ENCODE measurements around the gene AP2A1.

AP2A1 gene

DNA sequence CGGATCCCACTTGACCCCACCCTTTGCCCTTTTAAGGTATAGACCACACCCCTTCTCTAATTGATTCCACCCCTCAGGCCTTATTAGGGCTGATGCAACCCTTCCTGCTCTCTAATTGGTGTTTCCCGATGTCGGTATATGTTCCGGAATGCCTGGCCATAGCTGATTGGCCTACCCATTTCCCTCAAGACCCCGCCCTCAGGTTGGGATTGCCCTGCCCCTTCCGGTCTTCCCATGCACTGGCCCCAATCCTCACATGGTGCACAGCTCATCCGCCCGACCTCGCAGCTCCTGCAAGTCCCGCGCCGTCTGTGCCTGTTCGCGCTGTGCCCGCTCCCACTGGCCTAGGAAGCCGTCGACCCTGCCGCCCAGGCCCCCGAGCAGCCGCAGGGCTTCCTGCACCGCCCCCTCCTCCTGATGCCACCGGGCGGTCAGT lies 21.8 kb upstream of the AP2A1 start:
- Histone ChIP-seq H3K27me3 (no peaks in the 10 kb centered on the region), H3K4me1 (no peaks in the 10 kb centered on the region), H3K4me3 (no peak overlapping the region), H3K4me2 (no peak overlapping the region), H3K36me3 (no peaks in the 10 kb centered on the region), H3K9me3 (peaks cover 23% of the 10 kb centered on the region), H3K9ac (no peak overlapping the region), H3K27ac (no peak overlapping the region), H4K20me1 (no peaks in the 10 kb centered on the region)
- TF ChIP-seq Cebpa-rat (IDR thresholded peaks at IDR 0.05) = no peak

DNA sequence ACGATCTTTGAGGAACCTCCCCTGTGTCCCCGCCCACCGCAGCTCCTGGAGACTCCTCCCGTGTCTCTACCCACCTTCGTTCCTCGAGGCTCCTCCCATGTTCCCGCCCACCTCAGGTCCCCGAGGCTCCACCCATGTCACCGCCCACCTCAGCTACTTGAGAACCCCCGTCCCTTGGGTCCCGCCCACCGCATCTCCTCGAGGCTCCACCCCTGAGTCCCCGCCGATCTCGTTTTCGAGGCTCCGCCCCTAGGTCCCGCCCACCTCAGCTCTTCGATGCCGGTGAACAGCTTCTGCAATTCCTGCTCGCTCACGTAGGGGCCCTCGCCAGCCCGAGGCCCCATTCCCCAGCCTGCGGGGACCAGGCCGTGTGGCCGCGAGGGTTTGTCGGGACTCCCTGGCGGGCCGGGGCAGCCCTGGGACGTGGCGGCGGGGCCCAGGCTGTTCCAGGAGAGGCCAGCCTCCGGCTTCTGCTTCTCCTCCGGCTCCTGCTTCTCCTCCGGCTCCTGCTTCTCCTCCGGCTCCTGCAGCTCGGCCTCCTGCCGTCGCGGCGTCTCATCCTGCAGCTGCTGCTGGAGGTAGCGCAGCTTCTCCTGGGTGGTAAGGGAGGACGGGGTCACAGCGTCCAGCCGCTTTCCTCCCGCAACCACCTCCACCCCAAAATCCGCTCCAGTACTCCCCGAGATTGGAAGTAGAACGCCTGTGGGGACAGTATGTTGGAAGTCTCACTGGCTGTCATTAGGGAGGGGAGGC lies 20.4 kb upstream of the AP2A1 start:
- no peaks in the 10 kb centered on the region for H3K27me3 ChIP-seq
- H3K9ac ChIP-seq = no peak overlapping the region
- no peaks in the 10 kb centered on the region for H3K4me1 ChIP-seq
- H3K4me3 ChIP-seq = no peak overlapping the region
- no peak overlapping the region for H3K27ac ChIP-seq
- H3K9me3 ChIP-seq = peaks cover 23% of the 10 kb centered on the region
- H4K20me1 ChIP-seq = no peaks in the 10 kb centered on the region
- H3K4me2 ChIP-seq = no peak overlapping the region
- no peaks in the 10 kb centered on the region for H3K36me3 ChIP-seq
- no peak for TF ChIP-seq Cebpa-rat (IDR thresholded peaks at IDR 0.05)

DNA sequence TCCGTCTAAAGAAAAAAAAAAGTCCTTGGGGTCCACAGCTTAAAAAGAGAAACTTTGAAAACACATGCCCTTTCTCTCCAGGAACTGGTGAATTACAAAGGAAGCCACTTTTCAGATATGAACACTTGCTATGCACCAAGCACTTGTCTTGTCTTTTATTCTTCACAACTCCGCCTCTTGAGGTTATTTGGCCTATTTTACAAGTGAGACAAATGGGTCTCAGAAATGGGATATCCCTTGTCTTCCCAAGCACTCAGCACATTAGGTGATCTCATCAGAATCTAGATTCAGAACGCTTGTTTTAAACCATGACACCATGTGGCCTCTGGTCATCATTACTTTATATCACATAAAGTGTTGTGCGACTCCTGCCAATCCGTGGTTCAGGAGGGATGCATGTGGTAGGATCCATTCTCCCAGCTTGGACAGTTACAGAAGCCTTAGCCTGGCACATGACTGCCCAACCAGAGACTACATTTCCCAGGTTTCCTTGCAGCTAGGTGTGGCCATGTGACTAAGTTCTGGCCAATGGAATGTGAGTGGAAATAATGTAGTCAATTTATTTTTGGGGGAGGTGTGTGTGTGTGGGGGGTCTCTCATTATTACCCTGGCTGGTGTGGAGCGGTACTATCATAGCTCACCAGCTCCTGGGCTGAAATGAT lies 17.6 kb upstream of the AP2A1 start:
- H3K27me3 ChIP-seq = no peaks in the 10 kb centered on the region
- no peak overlapping the region for H3K27ac ChIP-seq
- no peak overlapping the region for H3K4me2 ChIP-seq
- H3K9me3 ChIP-seq = peaks cover 32% of the 10 kb centered on the region
- H3K4me1 ChIP-seq = no peaks in the 10 kb centered on the region
- no peaks in the 10 kb centered on the region for H4K20me1 ChIP-seq
- H3K9ac ChIP-seq = no peak overlapping the region
- no peak for TF ChIP-seq Cebpa-rat (IDR thresholded peaks at IDR 0.05)
- H3K36me3 ChIP-seq = no peaks in the 10 kb centered on the region
- H3K4me3 ChIP-seq = no peak overlapping the region

DNA sequence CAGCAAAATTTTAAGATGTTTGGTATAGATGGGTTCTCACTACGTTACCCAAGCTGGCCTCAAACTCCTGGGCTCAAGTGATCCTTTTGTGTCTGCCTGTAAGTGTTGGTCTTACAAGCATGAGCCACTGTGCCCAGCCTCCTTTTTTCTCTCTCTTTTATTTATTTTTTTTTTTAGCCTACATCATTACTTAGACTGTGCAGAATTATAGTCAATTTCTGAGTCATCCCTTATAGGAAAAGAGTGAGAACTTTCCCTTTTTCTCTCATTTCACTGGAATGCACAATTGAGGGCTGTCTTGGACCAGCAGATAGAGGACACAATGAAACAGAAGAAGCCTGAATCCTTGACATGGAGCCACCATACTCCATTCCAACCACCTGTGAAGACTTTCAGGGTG lies 17.0 kb upstream of the AP2A1 start:
- no peak overlapping the region for H3K27ac ChIP-seq
- no peak overlapping the region for H3K4me2 ChIP-seq
- H4K20me1 ChIP-seq = no peaks in the 10 kb centered on the region
- no peaks in the 10 kb centered on the region for H3K4me1 ChIP-seq
- H3K27me3 ChIP-seq = no peaks in the 10 kb centered on the region
- H3K9ac ChIP-seq = no peak overlapping the region
- peaks cover 32% of the 10 kb centered on the region for H3K9me3 ChIP-seq
- no peaks in the 10 kb centered on the region for H3K36me3 ChIP-seq
- no peak for TF ChIP-seq Cebpa-rat (IDR thresholded peaks at IDR 0.05)
- no peak overlapping the region for H3K4me3 ChIP-seq

DNA sequence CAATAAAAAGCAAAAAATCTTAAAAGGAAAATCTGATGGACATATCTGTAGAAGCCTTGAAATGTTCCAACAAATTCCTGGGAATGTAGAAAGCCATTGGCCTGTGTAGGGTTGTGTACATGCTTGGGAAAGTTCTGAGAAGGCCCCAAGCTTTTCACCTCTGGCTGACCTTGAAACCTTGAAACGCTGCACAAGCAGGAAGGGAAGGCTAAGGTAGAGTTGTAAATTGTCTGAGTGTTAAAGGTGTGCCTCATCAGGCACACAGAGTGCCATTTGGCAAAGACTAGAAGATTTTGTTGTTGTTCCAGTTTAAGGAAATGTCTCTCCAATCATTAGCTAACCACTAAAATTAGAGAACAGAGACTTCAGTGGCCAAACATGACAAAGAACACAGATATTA lies 14.1 kb upstream of the AP2A1 start:
- Histone ChIP-seq H3K9me3 (peaks cover 26% of the 10 kb centered on the region), H3K4me1 (no peaks in the 10 kb centered on the region), H4K20me1 (no peaks in the 10 kb centered on the region), H3K9ac (no peak overlapping the region), H3K4me2 (no peak overlapping the region), H3K4me3 (no peak overlapping the region), H3K27me3 (no peaks in the 10 kb centered on the region), H3K36me3 (no peaks in the 10 kb centered on the region), H3K27ac (no peak overlapping the region)
- TF ChIP-seq Cebpa-rat (IDR thresholded peaks at IDR 0.05) = no peak

DNA sequence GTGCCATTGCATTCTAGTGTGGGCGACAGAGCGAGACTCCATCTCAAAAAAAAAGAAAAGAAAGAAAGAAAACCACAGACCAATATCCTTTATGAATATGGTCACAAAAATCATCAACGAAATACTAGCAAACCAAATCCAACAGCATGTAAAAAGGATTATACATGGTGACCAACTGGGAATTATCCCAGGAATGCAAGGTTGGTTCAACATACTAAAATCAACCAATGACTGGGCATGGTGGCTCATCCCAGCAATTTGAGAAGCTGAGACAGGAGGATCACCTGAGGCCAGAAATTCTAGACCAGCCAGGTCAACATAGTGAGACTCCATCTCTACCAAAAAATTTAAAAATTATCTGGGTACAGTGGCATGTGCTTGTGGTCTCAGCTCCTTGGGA lies 10.8 kb upstream of the AP2A1 start:
- no peak overlapping the region for H3K4me3 ChIP-seq
- H3K4me2 ChIP-seq = no peak overlapping the region
- no peaks in the 10 kb centered on the region for H3K4me1 ChIP-seq
- no peaks in the 10 kb centered on the region for H4K20me1 ChIP-seq
- TF ChIP-seq Cebpa-rat (IDR thresholded peaks at IDR 0.05) = no peak
- H3K27me3 ChIP-seq = no peaks in the 10 kb centered on the region
- no peak overlapping the region for H3K9ac ChIP-seq
- H3K27ac ChIP-seq = no peak overlapping the region
- H3K36me3 ChIP-seq = no peaks in the 10 kb centered on the region
- peaks cover 26% of the 10 kb centered on the region for H3K9me3 ChIP-seq

DNA sequence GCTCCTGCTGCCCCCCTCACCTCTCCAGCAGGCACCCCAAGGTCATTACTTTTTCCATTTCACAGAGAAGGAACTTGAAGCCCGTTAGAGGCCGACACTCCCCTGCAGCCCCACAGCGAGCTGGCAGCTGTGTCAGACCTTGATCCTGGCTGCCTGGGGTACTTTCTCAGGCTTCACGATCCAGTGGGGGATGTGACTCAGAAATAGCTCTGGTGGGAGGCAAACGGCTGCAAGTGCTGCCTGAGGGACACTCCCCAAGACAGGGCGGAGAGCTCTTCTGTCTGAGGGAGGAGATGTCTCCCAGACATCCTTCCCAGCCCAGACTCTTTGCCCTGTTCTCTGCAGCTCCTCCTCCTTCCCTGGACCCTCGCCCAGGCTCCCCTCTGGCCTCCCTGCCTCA lies 8.5 kb upstream of the AP2A1 start:
- no peak overlapping the region for H3K9ac ChIP-seq

DNA sequence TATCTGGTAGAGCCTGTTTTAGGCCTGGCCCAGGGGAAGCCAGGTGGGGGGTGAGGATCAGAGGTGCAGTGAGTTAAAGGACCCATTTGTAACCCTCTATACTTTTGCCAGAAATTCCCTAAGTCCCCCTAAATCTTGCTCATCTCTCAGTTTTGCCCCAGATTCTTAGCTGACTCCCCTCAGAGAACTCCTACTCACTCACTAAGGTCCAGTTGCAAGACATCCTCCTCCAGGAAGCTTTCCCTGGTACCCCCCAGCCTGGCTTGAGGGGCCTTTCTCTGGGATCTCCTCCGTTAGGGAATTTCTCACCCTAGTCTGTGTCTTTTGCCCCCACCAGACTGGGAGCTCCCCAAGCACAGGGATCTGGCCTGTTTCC lies 5.6 kb upstream of the AP2A1 start:
- peaks cover 9% of the 10 kb centered on the region for H3K4me1 ChIP-seq
- no peak overlapping the region for H3K4me3 ChIP-seq
- H4K20me1 ChIP-seq = no peaks in the 10 kb centered on the region
- H3K9ac ChIP-seq = no peak overlapping the region
- H3K27ac ChIP-seq = no peak overlapping the region
- H3K36me3 ChIP-seq = no peaks in the 10 kb centered on the region
- no peak overlapping the region for H3K4me2 ChIP-seq
- peaks cover under 1% of the 10 kb centered on the region for H3K9me3 ChIP-seq
- no peaks in the 10 kb centered on the region for H3K27me3 ChIP-seq
- no peak for TF ChIP-seq Cebpa-rat (IDR thresholded peaks at IDR 0.05)

More for the DNA sequence above, 8.5 kb upstream of the AP2A1 start:
- Histone ChIP-seq H3K4me1 (no peaks in the 10 kb centered on the region), H3K27ac (no peak overlapping the region), H3K9me3 (peaks cover 18% of the 10 kb centered on the region), H3K4me3 (no peak overlapping the region), H4K20me1 (no peaks in the 10 kb centered on the region), H3K36me3 (no peaks in the 10 kb centered on the region), H3K27me3 (no peaks in the 10 kb centered on the region), H3K4me2 (no peak overlapping the region)
- TF ChIP-seq Cebpa-rat (IDR thresholded peaks at IDR 0.05) = no peak

DNA sequence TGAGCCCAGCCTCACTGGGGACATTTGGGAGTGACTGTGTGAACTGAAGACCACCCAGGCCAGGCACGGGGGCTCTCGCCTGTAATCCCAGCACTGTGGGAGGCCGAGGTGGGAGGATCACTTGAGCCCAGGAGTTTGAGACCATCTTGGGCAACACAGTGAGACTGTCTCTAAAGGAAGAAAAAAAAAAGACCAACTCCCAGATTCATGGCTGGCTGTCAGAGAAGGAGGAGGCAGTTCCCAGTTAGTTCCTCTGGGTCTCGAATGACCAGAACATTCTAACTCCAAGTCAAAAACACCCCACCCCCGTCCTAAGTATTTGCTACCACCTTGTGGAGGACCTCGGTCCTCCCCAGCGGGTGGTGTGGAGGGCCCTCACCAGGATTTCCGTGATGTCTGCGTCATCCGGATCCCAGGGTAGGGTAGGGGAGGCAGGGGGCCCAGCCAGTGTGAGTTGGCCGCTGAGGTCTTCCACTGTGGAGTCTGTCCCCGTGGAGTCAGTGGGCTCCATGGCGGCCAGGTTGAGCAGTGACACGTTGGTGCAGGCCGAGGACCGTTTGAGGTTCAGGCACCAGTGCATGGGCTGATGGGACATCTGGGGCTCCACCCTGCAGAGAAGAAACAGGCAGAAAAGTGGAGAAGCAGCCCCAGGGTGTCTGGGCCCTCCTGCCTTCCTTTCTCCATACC lies 5.0 kb upstream of the AP2A1 start:
- Histone ChIP-seq H3K4me1 (peaks cover 9% of the 10 kb centered on the region), H3K27me3 (no peaks in the 10 kb centered on the region), H3K4me3 (no peak overlapping the region), H3K9me3 (no peaks in the 10 kb centered on the region), H4K20me1 (no peaks in the 10 kb centered on the region), H3K9ac (no peak overlapping the region), H3K27ac (no peak overlapping the region), H3K36me3 (no peaks in the 10 kb centered on the region), H3K4me2 (no peak overlapping the region)
- no peak for TF ChIP-seq Cebpa-rat (IDR thresholded peaks at IDR 0.05)

DNA sequence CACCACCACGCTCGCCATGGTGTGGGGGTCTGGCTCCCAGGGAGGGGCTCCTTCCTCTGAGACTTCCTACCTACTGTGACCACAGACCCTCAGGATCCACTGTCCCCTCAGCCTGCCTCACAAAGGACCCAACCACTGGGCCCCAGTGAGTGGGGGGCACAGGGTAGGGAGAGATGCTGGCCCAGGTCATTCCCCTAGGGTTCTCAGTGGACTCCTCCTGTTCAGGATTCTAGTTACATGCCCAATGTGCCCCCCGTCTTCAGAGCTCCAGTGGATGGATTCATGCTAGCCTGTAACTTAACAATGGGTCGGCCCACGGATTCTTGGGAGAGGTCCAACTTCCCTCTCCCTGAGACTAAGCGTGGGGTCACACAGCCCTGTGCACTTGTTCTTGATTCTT lies 3.6 kb upstream of the AP2A1 start, which contains the start of gene TSKS:
TSKS (minus strand) TSS at position 77 of the 400 bp plus-strand sequence; CDS start at position 18, 59 bp downstream.
- Histone ChIP-seq H3K4me1 (peaks cover 18% of the 10 kb centered on the region), H3K27me3 (no peaks in the 10 kb centered on the region), H3K9me3 (no peaks in the 10 kb centered on the region), H3K4me2 (no peak within 1 kb of the TSS), H4K20me1 (peaks cover 11% of the 10 kb centered on the region; the same call in 1 of the 2 replicates), H3K9ac (no peak within 1 kb of the TSS), H3K27ac (no peak within 1 kb of the TSS), H3K36me3 (no peaks in the 10 kb centered on the region), H3K4me3 (no peak within 1 kb of the TSS)
- TF ChIP-seq Cebpa-rat (IDR thresholded peaks at IDR 0.05) = no peak

Data from BLaER1 (cell line).